WERI-Rb-1 (cell line): ENCODE results near the gene LRRC27.

Source experiments
- DNase-seq: peaks from one replicate; pipeline ENCODE4 v3.0.0-alpha.2; 2020
- H3K27ac ChIP-seq: fragments of 250-450 bp; sonication (Bioruptor Pico); 2 replicates; pipeline ENCODE4 v1.5.1; 2020; ENCODE audit warnings: mild to moderate bottlenecking, moderate library complexity
- H3K27me3 ChIP-seq: fragments of 250-450 bp; sonication (Bioruptor Pico); 2 replicates; pipeline ENCODE4 v1.5.1; 2021; ENCODE audit warnings: mild to moderate bottlenecking, low read depth, moderate library complexity; ENCODE audit not compliant: insufficient read depth, severe bottlenecking
- H3K36me3 ChIP-seq: fragments of 250-450 bp; sonication (Bioruptor Pico); 2 replicates; pipeline ENCODE4 v1.5.1; 2020; ENCODE audit warnings: mild to moderate bottlenecking, moderate library complexity
- H3K4me3 ChIP-seq: 2 replicates; pipeline ENCODE4 v1.5.1; 2011; ENCODE audit warnings: low read depth, mild to moderate bottlenecking, control low read depth, low read length
- H3K9me3 ChIP-seq: fragments of 250-450 bp; sonication (Bioruptor Pico); 2 replicates; pipeline ENCODE4 v1.5.1; 2021; ENCODE audit warnings: mild to moderate bottlenecking, moderate library complexity; ENCODE audit not compliant: severe bottlenecking
- CTCF ChIP-seq: IDR thresholded peaks from 2 replicates; pipeline ENCODE4 v1.5.1; 2011; ENCODE audit warnings: low read depth, mild to moderate bottlenecking, control low read depth, inconsistent platforms, low read length

The LRRC27 gene

GRCh38 chr10:132328106-132328505 is 3.9 kb upstream of the LRRC27 start:
- TF ChIP-seq CTCF, result no peak
- DNase-seq, result no peak
- Histone ChIP-seq H3K4me3 (no peak overlapping the region), H3K9me3 (no peaks in the 10 kb centered on the region), H3K36me3 (peaks cover 22% of the 10 kb centered on the region), H3K27me3 (no peaks in the 10 kb centered on the region), H3K27ac (no peak overlapping the region)

GRCh38 chr10:132328738-132329137 is 3.3 kb upstream of the LRRC27 start:
- DNase-seq, result no peak
- Histone ChIP-seq H3K27ac (no peak overlapping the region), H3K9me3 (no peaks in the 10 kb centered on the region), H3K27me3 (no peaks in the 10 kb centered on the region), H3K36me3 (peaks cover 22% of the 10 kb centered on the region), H3K4me3 (no peak overlapping the region)
- no peak for TF ChIP-seq CTCF

GRCh38 chr10:132329565-132330485 is 2.2 kb upstream of the LRRC27 start:
- TF ChIP-seq CTCF, result no peak
- Histone ChIP-seq H3K27ac (no peak overlapping the region), H3K9me3 (no peaks in the 10 kb centered on the region), H3K36me3 (peaks cover 22% of the 10 kb centered on the region), H3K27me3 (no peaks in the 10 kb centered on the region), H3K4me3 (no peak overlapping the region)
- DNase-seq, result no peak

GRCh38 chr10:132330486-132330833 is 1.5 kb upstream of the LRRC27 start:
- TF ChIP-seq CTCF, result no peak
- DNase-seq, result no peak
- Histone ChIP-seq H3K4me3 (peak overlapping the region; percentile 98), H3K27ac (no peak overlapping the region), H3K27me3 (no peaks in the 10 kb centered on the region), H3K9me3 (no peaks in the 10 kb centered on the region), H3K36me3 (peaks cover 22% of the 10 kb centered on the region)

- H3K27me3 ChIP-seq, result no peaks in the 10 kb centered on the region
- peak overlapping the region; percentile 83 for H3K4me3 ChIP-seq
- peaks cover 19% of the 10 kb centered on the region for H3K36me3 ChIP-seq
- DNase-seq, result no peak
- H3K27ac ChIP-seq, result peak overlapping the region; percentile 51
- TF ChIP-seq CTCF, result no peak
- no peaks in the 10 kb centered on the region for H3K9me3 ChIP-seq
Observed at GRCh38 chr10:132332433-132332754, 401 bp downstream of the LRRC27 start.

GRCh38 chr10:132333386-132333785 is 1.4 kb downstream of the LRRC27 start:
- H3K4me3 ChIP-seq, result no peak overlapping the region

More at GRCh38 chr10:132333386-132333785, 1.4 kb downstream of the LRRC27 start:
- TF ChIP-seq CTCF, result no peak
- H3K36me3 ChIP-seq, result peaks cover 15% of the 10 kb centered on the region
- no peak for DNase-seq
- no peaks in the 10 kb centered on the region for H3K27me3 ChIP-seq
- no peak overlapping the region for H3K27ac ChIP-seq
- no peaks in the 10 kb centered on the region for H3K9me3 ChIP-seq
